Heart left ventricle (tissue), 16 donors: ENCODE results near the gene GBA3. TPM values are rescaled to one million over a fixed set of nuclear protein-coding genes. Genes with fewer than 3 reads are reported as not detected.

Experiments
- ATAC-seq, 4 donors: fragments of 200-7000 bp; cut with Tn5 transposase; one replicate each; pipeline ENCODE4 v1.9.1; 2020 to 2022; ENCODE audit warnings: moderate library complexity in 4 of 4, mild to moderate bottlenecking in 3 of 4, moderate number of reproducible peaks in 1 of 4
- DNase-seq, 5 donors: peaks; one replicate each; pipeline ENCODE4 v3.0.0-alpha.2; 2020
- H3K27ac ChIP-seq, 12 donors: fragments of 200-600 bp; sonication (generic) in 4 of 12; one replicate each; pipeline versions ENCODE4 v1.5.0 to v1.8.0; 2016 to 2022; ENCODE audit warnings: mild to moderate bottlenecking in 2 of 12
- H3K27me3 ChIP-seq, 9 donors: fragments of 200-600 bp; sonication (generic) in 2 of 9; one replicate each; pipeline versions ENCODE4 v1.5.1 to v1.8.0; 2016 to 2022; ENCODE audit warnings: mild to moderate bottlenecking in 3 of 9
- H3K36me3 ChIP-seq, 9 donors: fragments of 200-600 bp; sonication (generic) in 2 of 9; one replicate each; pipeline versions ENCODE4 v1.5.0 to v1.8.0; 2018 to 2022; ENCODE audit warnings: mild to moderate bottlenecking in 2 of 9
- H3K4me1 ChIP-seq, 12 donors: fragments of 200-600 bp; sonication (generic) in 4 of 12; one replicate each; pipeline versions ENCODE4 v1.5.0 to v1.8.0; 2016 to 2022; ENCODE audit warnings: mild to moderate bottlenecking in 3 of 12
- H3K4me3 ChIP-seq, 12 donors: fragments of 200-600 bp; sonication (generic) in 4 of 12; one replicate each; pipeline versions ENCODE4 v1.5.0 to v1.8.0; 2017 to 2022; ENCODE audit warnings: mild to moderate bottlenecking in 9 of 12, moderate library complexity in 4 of 12
- H3K9me3 ChIP-seq, 12 donors: fragments of 200-600 bp; sonication (generic) in 4 of 12; one replicate each; pipeline versions ENCODE4 v1.5.0 to v1.8.0; 2016 to 2022; ENCODE audit warnings: mild to moderate bottlenecking in 1 of 12
- CTCF ChIP-seq, 12 donors: fragments of 200-600 bp; sonication (generic) in 4 of 12; IDR thresholded peaks; one replicate each; pipeline versions ENCODE4 v1.5.0 to v1.8.0; 2018 to 2022; ENCODE audit warnings: antibody characterized with exemption in 12 of 12, mild to moderate bottlenecking in 5 of 12
- POLR2A ChIP-seq, 2 donors: fragments of 450-650 bp; IDR thresholded peaks; one replicate each; pipeline ENCODE4 v1.6.1; 2017; ENCODE audit warnings: antibody characterized with exemption in 2 of 2, mild to moderate bottlenecking in 2 of 2, moderate library complexity in 2 of 2
- WGBS, 4 donors: extraction: QIAGEN DNeasy Blood & Tissue Kit in 2 of 4; methylation state at CpG; one replicate each; pipeline versions ENCODE4 v1.1.5 to v1.1.7; 2013 to 2018; 5-methylcytosine and 5-hydroxymethylcytosine counted together
- intact Hi-C, 10 donors: fragments of 100-400 bp; cut with DNase I; formaldehyde crosslinking; loops; one replicate each; pipeline versions ENCODE4 v1.11.1 to v1.14.2; 2022
- polyA plus RNA-seq, 2 donors: library from polyadenylated mRNA; stranded (reverse); fragments of 200-250 nt; gene quantifications; one replicate each; pipeline ENCODE4 v1.2.3, GENCODE V29; 2013
- total RNA-seq, 9 donors: library from RNA; depleted of rRNA in 2 of 9; stranded (reverse); fragments of >200 nt in 2 of 9; fragmentation: NEBNext Ultra II Directional in 3 of 9; extraction: Animal tissue kit (Norgen Biotek cat#: 25700) in 3 of 9; gene quantifications; one replicate each; pipeline versions ENCODE4 v1.1.0 to v1.2.4, GENCODE V29; 2016 to 2023
- donor health status: ischemic (EF 13 %, LVEDD 7.1; RV severe dilation, severe dysfunction).
- donor health status: healthy with polysubstance abuse.
- donor health status: DM: no; HTN: yes; CAD: no.
- donor health status: DM: no; HTN: no; CAD: no.
- donor health status: ischemic (EF 25% LVEDD 6.9; RV normal size, moderate dysfunction).
- donor health status: ischemic (EF 25% LVEDD 5.7; RV mildly dilated, moderate dysfunction).
- donor health status: healthy.
- donor health status: DM: yes; HTN: yes; CAD: no.
- donor health status: ischemic (EF 35%, LVEDD 5.7; RV mildly dilated, moderate dysfunction).
- donor health status: nonischemic (EF 11% LVEDD 7.7; RV severe dilation, severe dysfunction).
- donor health status: DM: yes; HTN: yes; CAD: no.
- donor health status: PGD.
- donor health status: ischemic (EF 29% LVEDD 5.4; RV normal size, mild dysfunction).
- donor health status: nonischemic (EF 23%, LVEDD 6.1; RV moderate dilation, normal function).

The GBA3 gene
- total and polyA plus RNA-seq, 11 donors, result 0.16 TPM; not detected in 10

- DNase-seq (no peak), ATAC-seq (no peak)
- intact Hi-C loops, result no loop called here
- H3K27me3 ChIP-seq, result no peaks in the 10 kb centered on the region
- no peaks in the 10 kb centered on the region for H3K9me3 ChIP-seq
- TF ChIP-seq CTCF (IDR thresholded peaks at IDR 0.05) (no peak), POLR2A (IDR thresholded peaks at IDR 0.05) (no peak)
- no peaks in the 10 kb centered on the region for H3K36me3 ChIP-seq
- H3K27ac ChIP-seq, result no peak overlapping the region
- WGBS, 4 donors, result 40 to 49% (median 47%) methylated on average over 2 of the region's 2 CpGs
- H3K4me1 ChIP-seq, result no peaks in the 10 kb centered on the region
- H3K4me3 ChIP-seq, result no peak overlapping the region
Observed at GRCh38 chr4:22850630-22851029, 157.9 kb downstream of the GBA3 start.

GRCh38 chr4:22857411-22857810, 164.7 kb downstream of the GBA3 start:
- ATAC-seq (no peak), DNase-seq (no peak)
- Histone ChIP-seq H3K4me1 (no peaks in the 10 kb centered on the region), H3K4me3 (no peak overlapping the region), H3K36me3 (no peaks in the 10 kb centered on the region), H3K27ac (no peak overlapping the region), H3K9me3 (no peaks in the 10 kb centered on the region), H3K27me3 (peaks cover 0 to 4% (median 0%) of the 10 kb centered on the region in 9 donors)
- intact Hi-C loops, result no loop called here
- 91 to 98% (median 93%) methylated on average over 2 of the region's 2 CpGs for WGBS, 4 donors
- TF ChIP-seq CTCF (IDR thresholded peaks at IDR 0.05), result no peak
- no peak for TF ChIP-seq POLR2A (IDR thresholded peaks at IDR 0.05)

GRCh38 chr4:22859318-22859717, 166.6 kb downstream of the GBA3 start:
- 54 to 71% (median 60%) methylated on average over 2 of the region's 2 CpGs for WGBS, 4 donors
- Histone ChIP-seq H3K4me1 (no peaks in the 10 kb centered on the region), H3K27me3 (peaks cover 0 to 4% (median 0%) of the 10 kb centered on the region in 9 donors), H3K9me3 (no peaks in the 10 kb centered on the region), H3K27ac (no peak overlapping the region), H3K36me3 (no peaks in the 10 kb centered on the region), H3K4me3 (no peak overlapping the region)
- no peak for DNase-seq
- intact Hi-C loops, result no loop called here
- no peak for ATAC-seq
- TF ChIP-seq CTCF (IDR thresholded peaks at IDR 0.05), result no peak
- no peak for TF ChIP-seq POLR2A (IDR thresholded peaks at IDR 0.05)

Other genes with a start within 250 kb of the GBA3 start
- gene ADGRA3, start 176.9 kb upstream of the GBA3 start, total RNA-seq, result 10 to 100 TPM; 18.2 to 43.9 (median 22.0) TPM
- gene ADGRA3, start 176.9 kb upstream of the GBA3 start, polyA plus RNA-seq, result 10 to 100 TPM in 1 of 2 donors, 1 to 10 TPM in 1; 9.6 to 11.2 TPM